Stimulated activated CD4-positive, alpha-beta T cell treated with anti-CD3 and anti-CD28 coated beads, TNF-alpha, amount 100 ng/mL, for 1 hour (primary cell): ENCODE results near the gene CSGALNACT2.
"Not testable (repeated sequence)": the region's sequence is repeated elsewhere in the genome, so short reads cannot be mapped to it uniquely, and the experiment has no call there.

ENCODE experiments used
- DNase-seq, 3 donors: peaks; one replicate each; pipeline ENCODE4 v3.0.0-alpha.2; 2020; ENCODE audit warnings: low read depth in 3 of 3, low spot score in 1 of 3

Gene CSGALNACT2

GRCh38 chr10:43145311-43145710 lies 7.1 kb downstream of the CSGALNACT2 start:
- no peak for DNase-seq

DNA sequence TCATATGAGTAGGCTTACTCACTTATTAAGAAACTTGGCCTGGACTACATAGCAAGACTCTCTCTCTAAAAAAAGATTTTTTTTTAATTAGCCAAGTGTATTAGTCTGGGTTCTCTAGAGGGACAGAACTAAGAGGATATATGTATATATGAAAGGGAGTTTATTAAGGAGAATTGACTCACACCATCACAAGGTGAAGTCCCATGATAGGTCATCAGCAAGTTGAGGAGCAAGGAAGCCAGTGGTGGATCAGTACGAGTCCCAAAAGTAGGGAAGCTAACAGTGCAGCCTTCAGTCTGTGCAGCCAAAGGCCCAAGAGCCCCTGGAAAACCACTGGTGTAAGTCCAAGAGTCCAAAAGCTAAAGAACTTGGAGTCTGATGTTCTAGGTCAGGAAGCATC lies 7.7 kb downstream of the CSGALNACT2 start:
- DNase-seq, result not testable (repeated sequence)

DNA sequence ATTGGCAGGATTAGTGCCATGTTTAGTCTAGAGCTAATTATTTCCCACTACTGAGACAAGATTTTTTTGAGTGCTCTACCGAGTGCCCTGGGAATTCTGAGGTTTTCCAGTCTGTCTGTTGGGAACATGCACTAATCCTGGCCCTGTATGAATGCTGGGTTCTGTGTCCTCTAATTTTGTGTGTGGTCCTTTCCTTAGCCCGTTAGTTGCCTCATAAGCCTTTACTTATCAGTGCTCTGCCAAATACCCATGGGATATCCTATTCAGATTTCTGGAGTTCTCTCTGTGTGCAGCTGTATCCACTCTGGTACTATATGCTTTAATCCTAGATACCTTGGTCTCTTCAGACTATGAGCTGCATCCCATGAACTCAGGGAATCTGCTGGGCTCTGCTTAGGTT lies 13.1 kb downstream of the CSGALNACT2 start:
- DNase-seq, result no peak

DNA sequence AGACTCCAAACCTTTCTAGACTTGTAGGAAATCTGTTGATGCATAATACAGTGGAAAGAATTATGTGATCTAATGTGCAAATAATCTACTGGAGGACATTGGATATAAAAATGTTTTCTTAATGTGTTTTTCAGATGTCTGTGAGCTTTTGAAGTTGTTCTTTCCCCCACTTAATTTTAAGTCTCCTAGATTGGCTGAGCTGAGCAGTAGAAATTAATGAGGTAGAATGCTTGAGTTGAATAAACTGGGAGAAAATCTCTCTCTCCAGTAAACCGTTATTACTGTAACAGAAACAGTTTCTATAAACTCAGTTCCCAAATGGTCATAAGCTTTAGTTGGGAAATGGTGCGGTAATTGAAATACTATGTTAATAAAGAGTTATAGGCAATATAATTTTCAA lies 15.7 kb downstream of the CSGALNACT2 start:
- no peak for DNase-seq

- no peak for DNase-seq
These were observed 17.0 kb downstream of the CSGALNACT2 start for GRCh38 chr10:43155221-43155620.

- no peak for DNase-seq
These were observed 17.5 kb downstream of the CSGALNACT2 start for GRCh38 chr10:43155741-43156140.

DNA sequence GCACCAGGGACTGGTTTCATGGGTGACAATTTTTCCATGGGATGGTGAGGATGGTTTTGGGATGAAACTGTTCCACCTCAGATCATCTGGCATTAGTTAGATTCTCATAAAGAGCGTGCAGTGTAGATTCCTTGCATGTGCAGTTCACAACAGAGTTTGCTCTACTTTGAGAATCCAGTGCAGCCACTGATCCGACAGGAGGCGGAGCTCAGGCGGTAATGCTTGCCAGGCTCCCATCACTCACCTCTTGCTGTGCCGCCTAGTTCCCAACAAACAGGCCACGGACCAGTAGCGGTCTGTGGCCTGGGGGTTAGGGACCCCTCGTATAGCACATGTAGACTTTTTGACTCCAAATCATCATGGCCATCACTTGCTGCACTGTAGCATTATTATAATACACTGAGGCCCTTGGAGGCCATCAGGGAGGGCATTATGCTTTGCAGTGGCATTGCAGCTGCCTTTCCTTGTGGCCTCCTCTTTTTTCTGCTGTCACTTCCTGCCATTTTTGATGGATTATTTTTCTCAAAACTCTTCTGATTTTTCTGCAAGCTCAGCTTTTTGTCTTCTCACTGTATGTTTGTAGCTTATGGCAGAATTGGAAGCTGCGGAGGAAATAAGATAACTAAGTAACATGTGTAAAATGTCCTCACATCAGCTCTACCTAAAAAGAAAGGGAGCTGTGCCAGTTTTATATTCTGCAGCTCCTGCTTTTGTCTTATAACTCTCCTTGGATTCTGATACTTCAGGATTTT lies 18.5 kb downstream of the CSGALNACT2 start:
- no peak for DNase-seq

DNA sequence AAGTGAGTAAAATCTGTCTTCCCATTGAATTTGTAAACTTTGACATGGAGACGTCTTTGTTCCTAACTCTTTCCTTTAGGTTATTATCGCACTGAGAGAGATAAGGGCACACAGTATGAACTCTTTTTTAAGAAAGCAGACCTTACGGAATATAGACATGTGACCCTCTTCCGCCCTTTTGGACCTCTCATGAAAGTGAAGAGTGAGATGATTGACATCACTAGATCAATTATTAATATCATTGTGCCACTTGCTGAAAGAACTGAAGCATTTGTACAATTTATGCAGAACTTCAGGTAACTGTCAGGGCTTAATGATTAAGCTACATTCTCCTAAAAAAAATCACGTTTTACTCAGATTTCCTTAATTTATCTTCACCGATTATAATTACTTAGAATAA lies 20.4 kb downstream of the CSGALNACT2 start:
- DNase-seq, result no peak

- DNase-seq, result no peak
These were observed 22.0 kb downstream of the CSGALNACT2 start for GRCh38 chr10:43160046-43160920.

GRCh38 chr10:43160921-43161255 lies 22.6 kb downstream of the CSGALNACT2 start:
- DNase-seq, result no peak

DNA sequence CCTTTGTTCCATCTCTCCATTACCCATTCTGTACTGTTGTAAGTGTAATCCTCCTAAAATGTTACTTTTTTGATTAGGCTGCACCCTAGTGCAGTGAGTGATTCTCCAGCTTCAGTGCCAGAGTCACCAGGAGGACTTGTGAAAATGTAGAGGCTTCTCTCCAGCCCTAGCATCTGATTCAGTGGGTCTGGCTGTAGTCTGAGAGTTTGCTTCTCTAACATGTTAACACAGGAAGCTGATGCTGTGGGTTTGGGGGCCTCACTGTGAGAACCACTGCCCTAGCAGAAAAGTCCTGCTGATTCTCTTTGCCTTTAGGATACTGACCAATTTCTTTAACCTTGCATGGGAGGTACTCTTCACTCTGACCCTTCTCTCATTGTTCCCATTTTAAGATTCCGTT lies 24.4 kb downstream of the CSGALNACT2 start:
- DNase-seq, result no peak

GRCh38 chr10:43166207-43166879 lies 28.1 kb downstream of the CSGALNACT2 start:
- no peak for DNase-seq

- no peak for DNase-seq
These were observed 28.7 kb downstream of the CSGALNACT2 start for GRCh38 chr10:43166880-43167497.

- DNase-seq, result no peak
These were observed 29.2 kb downstream of the CSGALNACT2 start for GRCh38 chr10:43167498-43167889.

DNA sequence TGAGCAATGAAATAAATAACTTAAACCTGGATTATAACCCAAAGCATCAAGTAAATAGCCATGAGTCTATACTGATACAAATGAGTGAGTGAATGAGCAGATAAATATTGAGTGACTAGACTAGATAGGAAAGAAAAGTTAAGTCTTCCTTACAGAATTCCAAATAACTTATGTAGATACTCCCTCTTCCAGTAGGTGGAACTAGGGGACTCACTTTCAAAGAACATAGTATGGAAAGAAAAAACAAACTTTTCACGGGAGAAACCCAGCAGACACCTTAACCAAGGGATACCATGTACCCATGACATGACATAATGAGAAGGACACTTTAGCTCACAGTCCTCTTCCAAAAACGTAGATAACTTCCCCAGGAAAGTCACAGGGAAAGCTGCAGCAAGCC lies 32.2 kb downstream of the CSGALNACT2 start:
- DNase-seq, result no peak

GRCh38 chr10:43172645-43173044 lies 34.4 kb downstream of the CSGALNACT2 start:
- no peak for DNase-seq

- no peak for DNase-seq
These were observed 34.9 kb downstream of the CSGALNACT2 start for GRCh38 chr10:43173120-43173519.

DNA sequence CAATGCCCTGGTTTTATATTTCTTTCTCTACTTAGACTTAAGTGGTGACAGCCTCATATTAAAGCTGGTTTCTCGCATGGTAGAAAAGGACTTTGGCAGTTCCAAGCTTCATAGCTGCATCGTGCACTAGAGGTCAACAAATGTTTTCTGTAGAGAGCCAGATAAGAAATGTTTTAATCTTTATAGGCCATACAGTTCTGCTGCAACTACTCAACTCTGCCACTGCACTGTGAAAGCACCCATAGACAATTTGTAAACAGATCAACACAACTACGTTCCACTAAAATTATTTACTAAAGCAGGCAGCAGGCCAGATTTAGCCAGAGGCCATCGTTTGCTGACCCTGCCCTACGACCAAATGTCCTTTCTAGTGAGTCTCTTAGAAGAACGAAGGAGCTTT lies 36.7 kb downstream of the CSGALNACT2 start:
- DNase-seq, result no peak

DNA sequence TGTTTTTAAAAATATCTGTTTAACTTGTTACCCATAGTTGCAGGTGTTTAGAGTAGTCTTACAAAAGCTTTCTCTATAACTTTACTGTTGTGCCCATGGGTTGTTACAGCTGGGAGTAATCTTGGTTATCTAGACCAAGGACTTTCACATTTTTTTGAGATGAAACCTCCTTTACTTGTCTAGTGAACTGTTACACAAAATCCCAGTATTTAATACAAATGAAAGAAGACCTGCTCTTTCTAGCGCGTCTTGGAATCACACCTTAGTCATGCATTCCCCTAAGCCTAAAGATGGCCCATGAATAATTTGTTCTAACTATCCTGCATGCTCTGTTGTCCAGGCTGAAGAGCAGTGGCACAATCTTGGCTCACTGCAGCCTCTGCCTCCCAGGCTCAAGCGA lies 38.0 kb downstream of the CSGALNACT2 start:
- DNase-seq, result no peak

- no peak for DNase-seq
These were observed 39.4 kb downstream of the CSGALNACT2 start for GRCh38 chr10:43177595-43177994.

GRCh38 chr10:43181146-43181545 lies 42.9 kb downstream of the CSGALNACT2 start:
- no peak for DNase-seq

GRCh38 chr10:43183764-43184163 lies 45.5 kb downstream of the CSGALNACT2 start:
- not testable (repeated sequence) for DNase-seq
